ENCODE results near the gene WFDC2.

The WFDC2 gene

GRCh38 chr20:45501600-45501999 is 32.0 kb downstream of the WFDC2 start:
- no peak for DNase-seq

DNA sequence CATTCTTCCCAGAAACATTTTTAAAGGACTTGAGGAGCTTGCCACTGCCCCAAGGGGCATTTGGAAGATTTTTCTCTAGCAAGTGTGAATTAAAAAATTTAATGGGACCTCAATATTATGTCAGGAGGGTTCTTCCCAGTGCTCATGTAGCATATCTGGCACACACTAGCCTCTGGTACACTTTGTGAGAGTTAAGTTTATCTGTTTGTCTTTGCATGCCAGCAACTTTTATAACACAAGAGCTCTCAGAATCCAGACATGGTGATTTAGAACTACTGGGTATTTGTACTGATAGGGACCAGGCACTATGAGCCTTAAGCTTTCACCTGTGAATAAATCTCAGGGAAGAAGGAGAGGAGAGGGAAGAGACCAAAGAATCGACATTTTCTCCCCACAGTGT is 33.0 kb downstream of the WFDC2 start:
- DNase-seq, result no peak

GRCh38 chr20:45503403-45503802 is 33.9 kb downstream of the WFDC2 start:
- DNase-seq, result no peak

DNA sequence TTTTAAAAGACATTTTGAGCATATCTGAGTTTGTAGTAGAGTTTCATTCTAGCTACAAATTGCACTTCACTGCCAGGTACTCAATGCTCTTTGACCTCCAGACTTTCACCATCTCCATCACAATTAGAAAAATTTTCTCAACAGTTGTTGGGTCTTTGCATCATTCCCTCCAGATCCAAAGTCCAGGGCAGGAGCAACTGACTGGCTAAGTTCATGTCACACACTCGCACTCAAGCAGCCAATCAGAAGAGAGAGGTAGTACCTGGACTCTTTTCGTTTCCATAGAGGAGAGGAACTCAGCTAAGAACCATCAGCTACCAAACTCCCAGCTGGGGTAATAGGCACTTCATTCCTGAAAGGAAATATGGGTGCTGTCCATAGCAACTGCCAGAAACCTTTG is 36.8 kb downstream of the WFDC2 start:
- DNase-seq, result no peak

DNA sequence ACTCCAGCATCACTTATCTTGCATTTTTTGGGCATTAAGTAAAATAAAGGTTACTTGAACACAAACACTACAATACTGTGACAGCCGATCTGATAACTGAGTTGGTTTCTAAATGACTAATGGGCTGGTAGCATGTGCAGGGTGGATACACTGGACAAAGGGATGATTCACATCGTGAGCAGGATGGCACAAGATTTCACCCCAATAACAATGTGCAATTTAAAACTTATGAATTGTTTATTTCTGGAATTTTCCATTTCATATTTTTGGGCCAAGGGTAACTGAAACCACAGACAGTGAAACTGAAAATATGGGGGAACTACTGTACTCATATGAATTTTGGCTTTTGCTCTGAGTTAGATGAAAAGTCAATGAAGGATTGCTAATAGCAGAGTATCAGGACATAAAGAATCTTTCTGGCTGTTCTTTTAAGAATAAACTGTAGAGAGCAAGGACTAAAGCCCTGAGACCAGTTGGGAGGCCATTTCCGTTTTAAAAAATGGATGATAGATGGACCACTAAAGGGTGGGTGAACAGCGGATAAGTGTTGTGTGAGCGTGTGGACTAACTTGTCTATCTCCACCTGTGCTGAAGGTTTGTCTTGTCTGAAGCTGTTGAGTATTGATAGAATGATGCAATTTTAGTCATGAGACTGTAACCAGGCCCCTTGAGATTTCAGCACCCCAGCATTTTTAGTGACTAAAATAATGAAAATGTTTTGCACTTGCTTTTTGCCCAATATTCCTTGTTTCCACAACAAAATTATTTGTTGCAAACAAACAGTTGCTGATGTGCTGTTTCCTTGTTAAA is 37.7 kb downstream of the WFDC2 start:
- DNase-seq, result no peak

DNA sequence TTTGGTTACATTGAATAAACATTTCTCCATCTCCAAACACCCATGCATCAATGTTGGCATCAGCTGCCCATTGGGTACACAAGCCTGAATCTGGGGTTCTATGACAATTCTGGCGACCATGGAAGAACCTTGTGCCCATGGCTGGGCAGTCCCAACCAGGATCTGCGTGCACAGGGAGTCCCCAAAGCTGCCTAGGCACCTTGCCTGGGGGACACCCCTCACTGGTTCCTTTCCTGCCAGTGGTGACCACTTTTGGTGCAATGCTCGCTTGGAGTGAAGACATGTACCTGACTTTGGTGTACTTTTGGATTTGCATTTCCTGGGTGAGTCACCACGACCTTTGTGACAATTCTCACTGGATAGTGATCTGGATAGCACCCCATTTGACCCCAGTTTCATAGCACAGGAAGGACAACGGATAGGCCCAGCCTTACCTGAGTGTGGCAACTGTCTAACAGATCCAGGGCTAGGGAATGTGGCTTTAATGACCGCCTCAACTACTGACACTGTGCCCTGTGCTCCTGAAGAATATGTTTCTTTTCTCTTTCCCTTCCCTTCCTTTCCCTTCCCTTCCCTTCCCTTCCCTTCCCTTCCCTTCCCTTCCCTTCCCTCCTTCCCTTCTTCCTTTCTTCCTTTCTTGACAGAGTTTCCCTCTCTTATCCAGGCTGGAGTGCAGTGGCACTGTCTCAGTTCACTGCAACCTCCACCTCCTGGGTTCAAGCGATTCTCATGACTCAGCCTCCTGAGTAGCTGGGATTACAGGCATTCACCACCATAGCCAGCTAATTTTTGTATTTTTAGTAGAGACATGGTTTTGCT is 38.7 kb downstream of the WFDC2 start:
- no peak for DNase-seq

- DNase-seq, result no peak
These were observed 39.5 kb downstream of the WFDC2 start for GRCh38 chr20:45509091-45509490.

GRCh38 chr20:45510242-45510862 is 40.8 kb downstream of the WFDC2 start:
- DNase-seq, result no peak

- DNase-seq, result no peak
These were observed 45.8 kb downstream of the WFDC2 start, which contains the start of gene SPINT3 for GRCh38 chr20:45515147-45515913. TSS of gene SPINT3 (minus strand) at chr20:45515622. CDS start at chr20:45515608, 14 bp downstream.

DNA sequence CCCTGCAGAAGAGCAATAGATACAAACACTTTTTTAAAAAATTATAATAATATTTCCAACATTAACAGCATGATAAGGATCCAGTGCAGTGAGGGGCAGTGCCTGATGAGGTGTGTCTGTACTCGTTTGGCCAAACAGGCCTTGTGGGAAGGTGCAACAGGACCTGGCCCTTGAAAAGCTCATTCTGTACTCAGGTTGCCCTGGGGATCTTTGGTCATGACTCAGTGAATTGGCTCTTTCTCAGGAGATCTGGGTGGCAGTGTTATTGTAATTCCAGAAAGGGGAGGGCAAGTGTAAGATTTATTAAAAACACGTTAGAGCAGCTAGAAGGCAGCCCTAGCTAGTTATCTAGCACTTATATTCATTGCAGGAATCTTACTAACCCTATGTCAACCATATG is 48.7 kb downstream of the WFDC2 start:
- no peak for DNase-seq

- no peak for DNase-seq
These were observed 54.3 kb downstream of the WFDC2 start for GRCh38 chr20:45523821-45524220.

DNA sequence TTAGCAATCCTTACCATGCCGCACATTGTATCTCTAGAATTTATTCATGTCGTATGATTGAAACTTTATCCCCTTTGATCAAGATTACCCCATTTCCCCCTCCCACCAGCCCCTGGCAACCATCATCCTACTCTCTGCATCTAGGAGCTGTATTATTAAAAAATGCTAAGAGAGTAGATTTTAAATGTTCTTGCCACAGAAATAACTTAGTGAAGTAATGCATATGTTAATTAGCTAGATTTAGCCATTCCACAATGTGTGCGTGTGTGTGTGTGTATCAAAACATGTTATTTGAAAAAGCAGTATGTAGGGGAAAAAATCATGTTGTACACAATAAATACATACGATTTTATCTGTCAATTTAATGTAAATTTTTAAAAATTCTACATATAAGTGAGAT is 57.7 kb downstream of the WFDC2 start:
- DNase-seq, result no peak

Data from activated T-cell treated with anti-CD3 and anti-CD28 coated beads for 4 hours (primary cell).